ENCODE results near the gene MYO7B.

- TF ChIP-seq CTCF (IDR thresholded peaks at IDR 0.05) (no peak), POLR2AphosphoS5 (IDR thresholded peaks at IDR 0.05) (no peak), POLR2A (IDR thresholded peaks at IDR 0.05) (no peak), EP300 (IDR thresholded peaks at IDR 0.05) (no peak)
Observed at GRCh38 chr2:127663566-127664064, 128.1 kb downstream of the MYO7B start.

Data from upper lobe of left lung (tissue), 4 donors.